Measurements from ENCODE around the gene TMEM154.

Gene TMEM154

DNA sequence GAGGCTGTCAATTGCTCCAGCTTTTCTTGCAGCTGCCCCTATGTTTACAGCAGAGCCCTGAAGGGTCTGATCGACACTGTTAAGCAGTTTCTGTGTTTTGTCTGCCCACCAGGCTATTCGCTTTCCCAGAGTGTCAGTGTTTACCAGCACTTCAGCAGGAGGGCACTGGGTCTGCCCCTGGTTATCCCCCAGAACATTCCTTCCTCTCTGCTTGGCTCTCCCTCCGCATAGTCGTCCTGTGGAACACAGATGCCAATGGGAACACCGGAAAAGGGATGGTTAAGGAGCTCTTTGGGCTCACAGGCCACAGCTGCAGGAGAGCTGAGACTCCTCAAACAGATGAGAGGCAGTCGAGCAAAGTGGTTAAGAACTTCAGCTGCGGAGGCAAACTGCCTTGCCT lies 72.6 kb downstream of the TMEM154 start:
- H3K27ac ChIP-seq (ENCODE audit: low read depth, low read length) = peak overlapping the region; percentile 54
- H3K4me3 ChIP-seq (ENCODE audit: low read depth, low read length) = no peak overlapping the region
- no peaks in the 10 kb centered on the region for H3K27me3 ChIP-seq (ENCODE audit: control insufficient read depth, insufficient read depth, low read length)
- H3K36me3 ChIP-seq (ENCODE audit: control insufficient read depth, insufficient read depth, low read length) = no peaks in the 10 kb centered on the region
- no peaks in the 10 kb centered on the region; the same call in 1 of the 2 replicates for H3K9me3 ChIP-seq (ENCODE audit: control insufficient read depth, insufficient read depth, low read length)
- no peak overlapping the region for H3K9ac ChIP-seq (ENCODE audit: low read depth, low read length)
- peaks cover 33% of the 10 kb centered on the region for H3K4me1 ChIP-seq (ENCODE audit: control insufficient read depth, insufficient read depth, low read length)

DNA sequence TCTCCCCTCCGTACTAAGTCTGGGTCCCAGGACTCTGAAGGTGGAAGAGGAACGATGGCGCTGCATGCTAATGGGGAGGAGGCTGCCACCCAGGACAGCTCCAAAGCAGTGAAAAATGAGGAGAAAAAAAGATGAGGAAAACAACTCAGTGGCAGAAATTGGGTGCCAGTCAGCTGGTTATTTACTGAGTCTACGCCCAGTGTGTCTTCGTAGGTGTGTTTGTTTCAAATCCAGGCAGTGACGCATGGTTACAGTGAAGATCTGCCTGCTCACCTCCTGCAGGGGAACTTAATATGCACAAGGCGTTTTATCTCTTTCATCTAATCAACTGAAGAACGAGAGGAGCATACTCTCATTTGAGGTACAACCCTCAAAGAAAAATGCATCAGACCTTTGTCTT lies 73.0 kb downstream of the TMEM154 start:
- Histone ChIP-seq H3K27ac (ENCODE audit: low read depth, low read length) (peak overlapping the region; percentile 54), H3K9ac (ENCODE audit: low read depth, low read length) (no peak overlapping the region)

DNA sequence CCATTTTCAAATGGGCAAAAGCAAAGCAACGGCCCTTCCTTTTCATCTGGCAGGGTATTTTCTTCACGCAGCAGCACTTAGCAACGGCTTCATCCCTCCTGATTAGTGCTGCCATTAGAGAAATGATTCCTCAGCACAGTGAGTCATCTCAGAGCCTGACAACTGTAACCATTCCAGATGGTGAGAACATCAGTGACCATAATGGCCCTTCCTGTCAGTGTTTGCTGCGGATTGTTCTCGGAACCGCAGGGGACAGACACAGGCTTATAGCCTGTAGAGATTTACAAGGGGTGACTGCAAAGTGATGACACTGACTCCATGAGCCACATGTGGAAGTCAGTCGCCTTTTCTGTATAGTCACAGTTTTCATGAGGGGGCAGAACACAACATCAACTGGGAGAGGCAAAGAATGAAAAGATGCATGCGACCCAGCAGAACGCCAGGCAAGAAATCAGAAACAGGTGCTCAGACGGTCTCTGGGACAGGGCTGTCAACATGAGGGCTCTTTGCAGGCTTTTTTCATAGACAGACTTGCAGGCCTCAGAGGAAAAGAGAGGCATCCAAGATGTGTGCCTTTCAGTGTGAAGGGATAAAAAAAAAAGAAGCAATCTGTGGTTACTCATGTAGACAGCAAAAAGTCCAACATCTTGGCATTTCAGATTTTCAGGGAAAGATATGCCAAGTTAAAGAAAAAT lies 74.0 kb downstream of the TMEM154 start:
- Histone ChIP-seq H3K4me3 (ENCODE audit: low read depth, low read length) (no peak overlapping the region), H3K27me3 (ENCODE audit: control insufficient read depth, insufficient read depth, low read length) (no peaks in the 10 kb centered on the region), H3K27ac (ENCODE audit: low read depth, low read length) (peak overlapping the region; percentile 83), H3K9me3 (ENCODE audit: control insufficient read depth, insufficient read depth, low read length) (no peaks in the 10 kb centered on the region; the same call in 1 of the 2 replicates), H3K9ac (ENCODE audit: low read depth, low read length) (no peak overlapping the region), H3K36me3 (ENCODE audit: control insufficient read depth, insufficient read depth, low read length) (no peaks in the 10 kb centered on the region), H3K4me1 (ENCODE audit: control insufficient read depth, insufficient read depth, low read length) (peaks cover 33% of the 10 kb centered on the region)

More for the DNA sequence above, 73.0 kb downstream of the TMEM154 start:
- H3K36me3 ChIP-seq (ENCODE audit: control insufficient read depth, insufficient read depth, low read length) = no peaks in the 10 kb centered on the region
- H3K4me3 ChIP-seq (ENCODE audit: low read depth, low read length) = no peak overlapping the region
- peaks cover 33% of the 10 kb centered on the region for H3K4me1 ChIP-seq (ENCODE audit: control insufficient read depth, insufficient read depth, low read length)
- H3K9me3 ChIP-seq (ENCODE audit: control insufficient read depth, insufficient read depth, low read length) = no peaks in the 10 kb centered on the region; the same call in 1 of the 2 replicates
- no peaks in the 10 kb centered on the region for H3K27me3 ChIP-seq (ENCODE audit: control insufficient read depth, insufficient read depth, low read length)

DNA sequence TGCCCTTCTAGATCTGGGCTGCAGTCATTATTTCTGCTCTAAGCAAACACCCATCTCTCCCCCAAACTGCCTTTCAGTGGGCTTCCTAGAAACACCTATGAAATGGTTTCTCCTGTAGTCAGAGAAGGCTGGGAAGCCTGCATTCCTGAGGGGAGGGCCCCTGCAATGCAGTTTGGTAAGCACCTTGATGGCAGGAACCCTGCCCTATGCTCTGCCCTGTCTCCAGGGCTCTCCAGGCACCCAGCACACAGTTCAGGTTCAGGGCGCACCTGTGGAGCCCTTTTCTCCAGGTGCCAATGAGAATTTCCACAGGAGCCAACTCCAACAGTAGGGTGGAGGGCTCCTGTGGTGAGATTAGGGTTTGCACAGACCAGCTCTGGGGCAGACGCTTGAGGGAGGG lies 74.8 kb downstream of the TMEM154 start:
- H3K27me3 ChIP-seq (ENCODE audit: control insufficient read depth, insufficient read depth, low read length) = no peaks in the 10 kb centered on the region
- H3K36me3 ChIP-seq (ENCODE audit: control insufficient read depth, insufficient read depth, low read length) = no peaks in the 10 kb centered on the region
- H3K4me1 ChIP-seq (ENCODE audit: control insufficient read depth, insufficient read depth, low read length) = peaks cover 30% of the 10 kb centered on the region
- peak overlapping the region; percentile 83 for H3K27ac ChIP-seq (ENCODE audit: low read depth, low read length)
- no peak overlapping the region for H3K9ac ChIP-seq (ENCODE audit: low read depth, low read length)
- H3K4me3 ChIP-seq (ENCODE audit: low read depth, low read length) = no peak overlapping the region
- no peaks in the 10 kb centered on the region; the same call in 1 of the 2 replicates for H3K9me3 ChIP-seq (ENCODE audit: control insufficient read depth, insufficient read depth, low read length)

DNA sequence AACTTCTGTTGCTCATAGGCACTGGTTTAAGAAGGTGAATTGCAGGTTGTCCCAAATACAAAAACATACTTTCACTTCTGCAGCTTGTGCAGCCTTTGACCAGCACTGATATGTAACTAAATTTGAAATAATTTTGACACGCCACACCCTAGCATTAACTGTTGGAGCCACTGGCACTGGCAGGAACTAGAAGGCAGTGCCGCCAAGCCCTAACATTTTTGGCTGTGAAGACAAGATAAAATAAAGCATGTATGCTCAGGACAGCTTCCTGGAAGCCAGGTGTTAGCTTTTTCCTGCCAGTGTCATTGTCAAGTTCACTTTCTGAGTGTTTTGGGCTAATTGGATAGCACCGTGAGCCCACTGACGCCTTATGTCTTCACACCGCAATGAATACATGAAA lies 78.6 kb downstream of the TMEM154 start:
- H3K27ac ChIP-seq (ENCODE audit: low read depth, low read length) = no peak overlapping the region
- H3K4me1 ChIP-seq (ENCODE audit: control insufficient read depth, insufficient read depth, low read length) = peaks cover 14% of the 10 kb centered on the region
- H3K4me3 ChIP-seq (ENCODE audit: low read depth, low read length) = no peak overlapping the region
- no peaks in the 10 kb centered on the region for H3K27me3 ChIP-seq (ENCODE audit: control insufficient read depth, insufficient read depth, low read length)
- no peaks in the 10 kb centered on the region; the same call in 1 of the 2 replicates for H3K9me3 ChIP-seq (ENCODE audit: control insufficient read depth, insufficient read depth, low read length)
- no peaks in the 10 kb centered on the region for H3K36me3 ChIP-seq (ENCODE audit: control insufficient read depth, insufficient read depth, low read length)
- no peak overlapping the region for H3K9ac ChIP-seq (ENCODE audit: low read depth, low read length)

DNA sequence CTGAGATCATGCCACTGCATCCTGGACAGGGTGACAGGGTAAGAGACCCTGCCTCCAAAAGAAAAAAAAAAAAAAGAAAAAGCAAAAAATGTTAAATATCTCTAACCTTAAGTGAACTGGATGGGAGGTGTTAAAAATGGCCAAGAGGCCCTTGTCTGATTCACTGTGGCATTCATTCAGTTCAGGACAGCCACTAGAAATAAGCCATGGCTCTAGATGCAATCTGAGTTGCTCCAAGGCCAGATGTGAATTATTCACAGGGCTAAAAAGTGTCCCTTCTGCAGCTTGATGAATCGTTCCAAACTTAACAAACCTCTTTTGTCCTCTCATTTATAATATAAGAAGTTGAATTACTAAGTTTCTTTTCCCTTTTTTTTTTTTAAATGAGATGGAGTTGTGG lies 80.2 kb downstream of the TMEM154 start:
- Histone ChIP-seq H3K36me3 (ENCODE audit: control insufficient read depth, insufficient read depth, low read length) (no peaks in the 10 kb centered on the region), H3K9me3 (ENCODE audit: control insufficient read depth, insufficient read depth, low read length) (no peaks in the 10 kb centered on the region; the same call in 1 of the 2 replicates), H3K9ac (ENCODE audit: low read depth, low read length) (no peak overlapping the region), H3K4me3 (ENCODE audit: low read depth, low read length) (no peak overlapping the region), H3K4me1 (ENCODE audit: control insufficient read depth, insufficient read depth, low read length) (peaks cover under 1% of the 10 kb centered on the region; the same call in 1 of the 2 replicates), H3K27me3 (ENCODE audit: control insufficient read depth, insufficient read depth, low read length) (no peaks in the 10 kb centered on the region), H3K27ac (ENCODE audit: low read depth, low read length) (no peak overlapping the region)

DNA sequence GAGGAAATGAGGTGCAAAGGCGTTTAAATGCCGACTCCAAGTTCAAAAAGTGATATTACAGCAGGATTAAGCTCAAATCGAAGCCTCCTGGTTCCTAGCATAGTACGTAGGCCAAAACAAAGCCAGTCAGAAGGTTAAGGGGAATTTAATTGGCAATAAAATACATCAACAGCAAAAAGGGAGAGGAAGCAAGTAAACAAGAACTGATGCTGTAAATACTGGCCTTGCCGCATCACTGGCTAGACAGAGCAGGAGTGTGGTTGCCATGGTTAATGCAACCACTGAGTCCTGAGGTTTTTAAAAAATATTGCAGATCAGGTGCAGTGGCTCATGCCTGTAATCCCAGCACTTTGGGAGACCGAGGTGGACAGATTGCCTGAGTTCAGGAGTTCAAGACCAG lies 80.7 kb downstream of the TMEM154 start:
- Histone ChIP-seq H3K9ac (ENCODE audit: low read depth, low read length) (no peak overlapping the region), H3K36me3 (ENCODE audit: control insufficient read depth, insufficient read depth, low read length) (no peaks in the 10 kb centered on the region), H3K9me3 (ENCODE audit: control insufficient read depth, insufficient read depth, low read length) (no peaks in the 10 kb centered on the region), H3K4me3 (ENCODE audit: low read depth, low read length) (no peak overlapping the region), H3K27ac (ENCODE audit: low read depth, low read length) (no peak overlapping the region), H3K27me3 (ENCODE audit: control insufficient read depth, insufficient read depth, low read length) (no peaks in the 10 kb centered on the region), H3K4me1 (ENCODE audit: control insufficient read depth, insufficient read depth, low read length) (no peaks in the 10 kb centered on the region)

DNA sequence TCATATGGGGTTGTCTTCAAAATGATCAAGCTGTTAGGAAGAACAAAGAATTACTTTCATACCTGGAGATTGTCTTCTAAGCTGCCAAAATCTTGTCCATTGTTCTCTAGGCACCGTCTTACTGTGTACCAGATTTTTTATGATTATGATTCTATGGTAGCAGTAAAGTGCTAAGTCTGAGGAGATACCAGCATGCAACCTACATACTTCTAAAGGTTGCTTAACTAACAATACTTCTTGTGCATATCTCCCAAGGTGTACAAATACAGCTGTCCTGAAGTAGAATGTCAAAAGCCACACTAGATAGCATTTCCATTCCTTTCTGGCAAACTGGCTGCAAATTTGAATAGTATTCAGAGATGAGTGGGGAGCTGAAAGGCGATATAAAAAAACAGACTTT lies 81.3 kb downstream of the TMEM154 start:
- no peak overlapping the region for H3K9ac ChIP-seq (ENCODE audit: low read depth, low read length)
- H3K4me3 ChIP-seq (ENCODE audit: low read depth, low read length) = no peak overlapping the region
- no peaks in the 10 kb centered on the region for H3K9me3 ChIP-seq (ENCODE audit: control insufficient read depth, insufficient read depth, low read length)
- H3K36me3 ChIP-seq (ENCODE audit: control insufficient read depth, insufficient read depth, low read length) = no peaks in the 10 kb centered on the region
- no peak overlapping the region for H3K27ac ChIP-seq (ENCODE audit: low read depth, low read length)
- no peaks in the 10 kb centered on the region for H3K4me1 ChIP-seq (ENCODE audit: control insufficient read depth, insufficient read depth, low read length)
- no peaks in the 10 kb centered on the region for H3K27me3 ChIP-seq (ENCODE audit: control insufficient read depth, insufficient read depth, low read length)

DNA sequence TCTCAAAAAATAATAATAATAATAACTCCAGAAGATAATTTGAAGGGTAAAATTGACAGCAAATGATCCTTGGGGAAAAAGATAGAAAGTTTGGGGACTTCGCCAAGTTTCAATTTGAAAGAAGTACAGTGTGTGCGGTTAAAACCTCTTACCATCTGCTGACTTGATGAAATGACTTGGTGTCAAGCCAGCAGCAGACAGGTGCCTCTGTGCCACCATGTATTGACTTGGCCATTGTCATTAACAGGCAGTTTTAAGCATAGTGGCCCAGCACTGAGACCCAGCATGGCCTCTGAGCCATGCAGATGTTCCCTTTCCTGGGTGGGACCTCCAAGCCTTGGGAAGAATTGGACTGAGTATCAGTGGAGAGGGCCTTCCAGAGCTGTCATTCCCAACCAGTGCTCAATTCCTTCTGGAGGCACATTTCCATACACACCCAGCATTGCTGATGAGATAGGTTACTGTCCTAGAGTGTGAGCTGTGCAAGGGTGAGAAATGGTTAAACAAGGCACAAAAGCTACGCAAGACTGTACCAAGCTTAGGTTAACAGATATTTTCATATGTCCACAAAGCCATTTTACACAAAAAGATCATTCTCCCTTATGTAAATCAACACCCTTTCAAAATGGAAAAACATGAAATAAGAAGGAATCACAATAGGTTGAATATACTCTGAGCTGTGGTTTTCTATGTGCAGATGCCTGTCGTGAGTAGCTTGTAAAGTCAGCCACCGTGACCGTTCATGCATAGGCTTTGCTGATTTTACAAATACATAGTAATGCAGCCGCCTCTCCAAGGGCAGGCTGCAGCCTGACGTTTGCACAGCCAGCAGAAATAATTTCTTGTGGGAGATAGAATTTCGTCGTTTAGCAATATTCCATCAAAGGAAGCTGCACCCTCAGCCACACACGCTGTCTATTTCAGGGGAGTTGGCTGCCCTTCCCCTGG lies 84.5 kb downstream of the TMEM154 start:
- H3K9ac ChIP-seq (ENCODE audit: low read depth, low read length) = no peak overlapping the region
- no peak overlapping the region for H3K27ac ChIP-seq (ENCODE audit: low read depth, low read length)
- H3K27me3 ChIP-seq (ENCODE audit: control insufficient read depth, insufficient read depth, low read length) = no peaks in the 10 kb centered on the region
- H3K36me3 ChIP-seq (ENCODE audit: control insufficient read depth, insufficient read depth, low read length) = no peaks in the 10 kb centered on the region
- no peak overlapping the region for H3K4me3 ChIP-seq (ENCODE audit: low read depth, low read length)
- peaks cover 11% of the 10 kb centered on the region for H3K4me1 ChIP-seq (ENCODE audit: control insufficient read depth, insufficient read depth, low read length)
- H3K9me3 ChIP-seq (ENCODE audit: control insufficient read depth, insufficient read depth, low read length) = no peaks in the 10 kb centered on the region

DNA sequence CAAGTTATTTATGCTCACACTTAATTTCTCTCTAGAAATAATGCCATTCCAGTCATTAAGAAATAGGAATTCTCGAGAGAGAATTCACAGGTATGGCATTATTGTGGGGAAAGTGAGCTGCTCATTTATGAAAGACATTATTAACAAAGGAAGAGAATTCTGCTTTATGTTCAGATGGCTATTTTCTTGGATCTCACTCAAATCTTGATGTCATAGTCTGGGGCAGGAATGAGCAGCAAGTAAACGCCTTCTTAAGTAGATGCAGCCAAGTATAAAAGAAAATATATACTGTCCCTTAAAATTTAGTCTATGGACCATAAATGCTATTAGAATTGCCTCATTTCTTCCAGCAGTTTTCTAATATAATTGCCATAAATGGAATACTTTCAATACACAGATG lies 85.7 kb downstream of the TMEM154 start:
- H3K9ac ChIP-seq (ENCODE audit: low read depth, low read length) = no peak overlapping the region
- no peak overlapping the region for H3K27ac ChIP-seq (ENCODE audit: low read depth, low read length)
- no peaks in the 10 kb centered on the region for H3K27me3 ChIP-seq (ENCODE audit: control insufficient read depth, insufficient read depth, low read length)
- H3K4me1 ChIP-seq (ENCODE audit: control insufficient read depth, insufficient read depth, low read length) = peaks cover 11% of the 10 kb centered on the region
- H3K9me3 ChIP-seq (ENCODE audit: control insufficient read depth, insufficient read depth, low read length) = no peaks in the 10 kb centered on the region
- H3K4me3 ChIP-seq (ENCODE audit: low read depth, low read length) = no peak overlapping the region
- H3K36me3 ChIP-seq (ENCODE audit: control insufficient read depth, insufficient read depth, low read length) = no peaks in the 10 kb centered on the region

DNA sequence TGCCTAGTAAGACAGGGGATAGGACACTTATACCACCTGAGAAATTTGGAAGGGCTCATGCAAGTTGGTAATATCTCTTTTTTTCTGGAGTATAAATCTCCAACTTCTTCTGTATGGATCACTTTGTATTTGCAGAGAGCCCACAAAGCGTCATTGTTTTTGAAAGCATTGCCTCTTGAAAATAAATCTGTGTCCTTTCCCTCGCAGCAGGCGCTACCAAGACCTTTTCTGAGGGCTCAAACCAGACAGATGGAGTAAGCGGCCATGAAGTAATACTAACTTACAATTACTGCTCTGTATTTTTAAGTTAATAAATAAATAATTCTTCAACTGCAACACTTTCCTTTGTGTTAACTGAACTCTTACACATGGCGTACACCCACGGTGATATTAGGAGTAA lies 87.9 kb downstream of the TMEM154 start:
- no peaks in the 10 kb centered on the region for H3K27me3 ChIP-seq (ENCODE audit: control insufficient read depth, insufficient read depth, low read length)
- H3K9me3 ChIP-seq (ENCODE audit: control insufficient read depth, insufficient read depth, low read length) = no peaks in the 10 kb centered on the region
- H3K9ac ChIP-seq (ENCODE audit: low read depth, low read length) = no peak overlapping the region
- 0 out of 2 replicates have a peak overlapping the region, but pooled peaks have one; percentile 30 for H3K4me3 ChIP-seq (ENCODE audit: low read depth, low read length)
- H3K36me3 ChIP-seq (ENCODE audit: control insufficient read depth, insufficient read depth, low read length) = no peaks in the 10 kb centered on the region
- peaks cover 11% of the 10 kb centered on the region for H3K4me1 ChIP-seq (ENCODE audit: control insufficient read depth, insufficient read depth, low read length)
- H3K27ac ChIP-seq (ENCODE audit: low read depth, low read length) = peak overlapping the region; percentile 46
